Fibroblast of lung (primary cell): Measurements from ENCODE around the gene WAC. TPM values are rescaled to one million over a fixed set of nuclear protein-coding genes. Genes with fewer than 3 reads are reported as not detected.

ENCODE experiments used
- DNase-seq, 2 donors: peaks; one replicate each; pipeline versions ENCODE4 v3.0.0 to v3.0.0-alpha.2; 2010; ENCODE audit warnings: low read depth in 2 of 2
- H2AFZ ChIP-seq: 2 replicates; pipeline ENCODE4 v1.5.1; 2012; ENCODE audit warnings: low read length, control low read depth, inconsistent platforms
- H3K27ac ChIP-seq: 2 replicates; pipeline ENCODE4 v1.5.1; 2011; ENCODE audit warnings: low read length, control low read depth; ENCODE audit not compliant: insufficient read depth
- H3K27me3 ChIP-seq: 2 replicates; pipeline ENCODE4 v1.5.1; 2011; ENCODE audit warnings: mild to moderate bottlenecking, low read length; ENCODE audit not compliant: control insufficient read depth, insufficient read depth
- H3K36me3 ChIP-seq: 2 replicates; pipeline ENCODE4 v1.5.1; 2011; ENCODE audit warnings: low read length; ENCODE audit not compliant: control insufficient read depth, insufficient read depth
- H3K4me1 ChIP-seq: 2 replicates; pipeline ENCODE4 v1.5.1; 2011; ENCODE audit warnings: low read length; ENCODE audit not compliant: control insufficient read depth, insufficient read depth; ENCODE audit errors: extremely low read depth
- H3K4me2 ChIP-seq: 2 replicates; pipeline ENCODE4 v1.5.1; 2011; ENCODE audit warnings: low read length, control low read depth; ENCODE audit not compliant: insufficient read depth; ENCODE audit errors: extremely low read depth
- H3K4me3 ChIP-seq, 4 experiments: fragments of 200-600 bp in 1 of 4; sonication (generic) in 1 of 4; replicated peaks in 1 of 4; 2 replicates each; pipeline ENCODE4 v1.5.1; 2011 to 2016; ENCODE audit warnings: low read length in 4 of 4, low read depth in 3 of 4, mild to moderate bottlenecking in 3 of 4, control low read depth in 2 of 4, inconsistent platforms in 1 of 4, mixed read lengths in 1 of 4; ENCODE audit not compliant: insufficient read depth in 1 of 4; ENCODE audit errors: control extremely low read depth in 1 of 4
- H3K79me2 ChIP-seq: 2 replicates; pipeline ENCODE4 v1.5.1; 2012; ENCODE audit warnings: mild to moderate bottlenecking, low read length, inconsistent platforms; ENCODE audit not compliant: control insufficient read depth, insufficient read depth
- H3K9ac ChIP-seq: 2 replicates; pipeline ENCODE4 v1.5.1; 2011; ENCODE audit warnings: mild to moderate bottlenecking, low read length, control low read depth; ENCODE audit not compliant: insufficient read depth
- H3K9me3 ChIP-seq: 2 replicates; pipeline ENCODE4 v1.5.1; 2012; ENCODE audit warnings: low read depth, low read length; ENCODE audit not compliant: control insufficient read depth, insufficient read depth
- H4K20me1 ChIP-seq: 2 replicates; pipeline ENCODE4 v1.5.1; 2011; ENCODE audit warnings: low read length; ENCODE audit not compliant: control insufficient read depth, insufficient read depth; ENCODE audit errors: extremely low read depth
- EZH2 ChIP-seq: IDR thresholded peaks from 2 replicates; pipeline ENCODE4 v1.5.1; 2012; ENCODE audit warnings: low read length, control low read depth, mild to moderate bottlenecking; ENCODE audit errors: missing control alignments
- polyA plus RNA-seq, 2 donors: library from polyadenylated mRNA; depleted of rRNA in 1 of 2; stranded (reverse) in 1 of 2; unstranded in 1 of 2; fragments of >200 nt; gene quantifications; 2 replicates each; pipeline ENCODE4 v1.2.1, GENCODE V29; 2011 to 2012; ENCODE audit warnings: missing spikeins in 1 of 2
- total RNA-seq: library from RNA; depleted of rRNA; stranded (reverse); fragments of >200 nt; gene quantifications from 2 replicates; pipeline ENCODE4 v1.2.1, GENCODE V29; 2014
- TF ChIP-seq, protein P1 (sequence below), 2 donors: IDR thresholded peaks in 1 of 2; conservative IDR thresholded peaks in 1 of 2; 1 replicate in 1 of 2; 2 replicates in 1 of 2; pipeline ENCODE4 v1.5.1; 2011 to 2012; ENCODE audit warnings: low read length in 2 of 2, control low read depth in 1 of 2, inconsistent platforms in 1 of 2, low read depth in 1 of 2, mild to moderate bottlenecking in 1 of 2

WAC gene
- total and polyA plus RNA-seq, 2 donors (not counting 1 experiment from before 2014, with no cell fraction given): 65.7 to 94.2 TPM

DNA sequence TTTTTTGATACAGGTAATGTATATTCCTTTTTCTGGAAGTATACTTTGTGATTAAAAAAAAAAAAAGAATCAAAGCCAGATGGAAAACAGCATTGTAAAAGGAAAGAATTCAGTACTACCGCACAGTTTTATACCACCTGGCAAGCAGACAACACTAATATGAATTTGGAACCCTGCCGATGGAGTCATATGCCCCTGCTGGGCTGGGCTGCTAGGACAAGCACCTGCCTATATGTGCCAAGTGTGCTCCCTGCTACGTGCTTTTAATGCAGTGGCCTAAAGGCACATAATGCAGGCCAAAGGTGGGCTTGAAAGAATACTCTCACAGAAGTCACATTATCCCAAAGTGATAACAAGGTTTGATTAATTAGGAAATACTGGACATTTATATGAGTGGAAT, 29.8 kb upstream of the WAC start:
- Histone ChIP-seq H3K27me3 (no peaks in the 10 kb centered on the region), H3K9ac (no peak overlapping the region), H3K9me3 (no peaks in the 10 kb centered on the region), H2AFZ (no peak overlapping the region), H4K20me1 (no peaks in the 10 kb centered on the region), H3K4me3 (no peak overlapping the region), H3K4me1 (no peaks in the 10 kb centered on the region), H3K27ac (no peak overlapping the region), H3K79me2 (no peaks in the 10 kb centered on the region), H3K36me3 (no peaks in the 10 kb centered on the region), H3K4me2 (no peak overlapping the region)
- TF ChIP-seq, protein P1, sequence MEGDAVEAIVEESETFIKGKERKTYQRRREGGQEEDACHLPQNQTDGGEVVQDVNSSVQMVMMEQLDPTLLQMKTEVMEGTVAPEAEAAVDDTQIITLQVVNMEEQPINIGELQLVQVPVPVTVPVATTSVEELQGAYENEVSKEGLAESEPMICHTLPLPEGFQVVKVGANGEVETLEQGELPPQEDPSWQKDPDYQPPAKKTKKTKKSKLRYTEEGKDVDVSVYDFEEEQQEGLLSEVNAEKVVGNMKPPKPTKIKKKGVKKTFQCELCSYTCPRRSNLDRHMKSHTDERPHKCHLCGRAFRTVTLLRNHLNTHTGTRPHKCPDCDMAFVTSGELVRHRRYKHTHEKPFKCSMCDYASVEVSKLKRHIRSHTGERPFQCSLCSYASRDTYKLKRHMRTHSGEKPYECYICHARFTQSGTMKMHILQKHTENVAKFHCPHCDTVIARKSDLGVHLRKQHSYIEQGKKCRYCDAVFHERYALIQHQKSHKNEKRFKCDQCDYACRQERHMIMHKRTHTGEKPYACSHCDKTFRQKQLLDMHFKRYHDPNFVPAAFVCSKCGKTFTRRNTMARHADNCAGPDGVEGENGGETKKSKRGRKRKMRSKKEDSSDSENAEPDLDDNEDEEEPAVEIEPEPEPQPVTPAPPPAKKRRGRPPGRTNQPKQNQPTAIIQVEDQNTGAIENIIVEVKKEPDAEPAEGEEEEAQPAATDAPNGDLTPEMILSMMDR (conservative IDR thresholded peaks at IDR 0.05 in 1 of 2, IDR thresholded peaks at IDR 0.05 in 1 of 2; ENCODE audit: low read depth in 1 of 2, low read length in 2 of 2): no peak
- TF ChIP-seq EZH2: no peak
- peak in 1 of 2 donors; percentile 15 for DNase-seq

DNA sequence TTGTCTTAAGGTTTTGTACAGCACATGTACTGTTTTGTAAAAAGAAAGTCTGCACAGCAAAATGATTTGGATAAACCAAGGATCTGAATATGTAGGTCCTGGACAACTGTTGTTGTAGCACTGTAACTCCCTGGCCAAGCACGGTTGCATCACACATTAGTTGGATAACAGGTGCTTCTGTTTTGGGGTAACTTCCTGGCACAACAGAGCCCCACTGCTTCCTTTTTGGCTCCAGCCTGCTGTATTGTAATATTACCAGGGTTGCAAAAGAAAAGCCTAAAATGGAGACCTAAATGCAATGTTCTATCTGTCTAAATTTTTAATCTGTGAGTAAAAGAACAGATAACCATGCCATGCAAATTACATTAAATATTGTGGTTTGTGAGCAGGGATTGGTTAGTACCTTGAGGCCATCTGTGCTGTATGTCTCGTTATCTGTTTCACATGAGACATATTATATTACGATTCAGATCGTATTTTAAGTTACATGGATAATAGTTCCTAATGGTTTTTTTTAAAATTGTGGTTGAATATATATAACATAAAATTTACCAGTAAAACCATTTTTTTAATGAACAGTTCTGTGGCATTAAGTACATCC, 27.5 kb upstream of the WAC start:
- Histone ChIP-seq H3K27ac (no peak overlapping the region), H3K9me3 (no peaks in the 10 kb centered on the region), H3K4me1 (no peaks in the 10 kb centered on the region), H3K9ac (no peak overlapping the region), H3K4me3 (no peak overlapping the region), H3K27me3 (no peaks in the 10 kb centered on the region), H3K79me2 (no peaks in the 10 kb centered on the region), H3K4me2 (no peak overlapping the region), H3K36me3 (no peaks in the 10 kb centered on the region), H4K20me1 (no peaks in the 10 kb centered on the region), H2AFZ (no peak overlapping the region)
- no peak for DNase-seq
- TF ChIP-seq EZH2: no peak
- TF ChIP-seq, protein P1 (conservative IDR thresholded peaks at IDR 0.05 in 1 of 2, IDR thresholded peaks at IDR 0.05 in 1 of 2; ENCODE audit: low read depth in 1 of 2, low read length in 2 of 2): no peak

DNA sequence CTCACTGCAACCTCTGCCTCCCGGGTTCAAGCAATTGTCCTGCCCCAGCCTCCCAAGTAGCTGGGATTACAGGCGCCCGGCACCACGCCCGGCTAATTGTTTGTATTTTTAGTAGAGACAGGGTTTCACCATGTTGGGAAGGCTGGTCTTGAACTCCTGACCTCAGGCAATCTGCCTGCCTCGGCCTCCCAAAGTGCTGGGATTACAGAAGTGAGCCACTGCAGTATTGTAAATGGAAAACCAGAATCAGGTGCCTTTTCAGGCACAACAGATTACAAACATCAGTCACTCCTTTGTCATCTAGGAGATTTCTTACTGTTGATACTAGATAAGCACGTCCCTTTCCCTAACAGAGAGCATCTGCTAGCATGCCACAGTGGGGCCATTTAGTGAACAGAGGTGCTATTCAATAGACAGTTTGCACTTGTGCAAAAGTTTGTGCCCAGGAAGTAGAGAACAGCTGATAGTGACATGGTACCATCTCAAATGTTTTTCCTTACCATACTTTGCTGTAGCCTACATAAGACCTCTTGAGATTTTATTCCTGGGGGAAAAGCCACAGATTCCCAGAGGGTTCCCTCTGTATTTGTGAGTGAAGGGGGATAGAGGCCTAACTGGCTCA, 24.5 kb upstream of the WAC start:
- Histone ChIP-seq H3K4me3 (no peak overlapping the region), H3K79me2 (no peaks in the 10 kb centered on the region), H3K4me2 (no peak overlapping the region), H3K27me3 (no peaks in the 10 kb centered on the region), H2AFZ (no peak overlapping the region), H3K36me3 (no peaks in the 10 kb centered on the region), H3K9ac (no peak overlapping the region), H3K27ac (no peak overlapping the region), H3K9me3 (no peaks in the 10 kb centered on the region), H4K20me1 (no peaks in the 10 kb centered on the region), H3K4me1 (no peaks in the 10 kb centered on the region)
- DNase-seq: no peak
- TF ChIP-seq, protein P1 (conservative IDR thresholded peaks at IDR 0.05 in 1 of 2, IDR thresholded peaks at IDR 0.05 in 1 of 2; ENCODE audit: low read depth in 1 of 2, low read length in 2 of 2): no peak
- no peak for TF ChIP-seq EZH2
